HL-60 (cell line): ENCODE results near the gene RPS6KA3.

ENCODE experiments used
- GABPA ChIP-seq: IDR thresholded peaks from 2 replicates; pipeline ENCODE4 v1.6.1; 2012; ENCODE audit warnings: low read depth
- POLR2AphosphoS5 ChIP-seq: IDR thresholded peaks from 2 replicates; pipeline ENCODE4 v1.6.1; 2012; ENCODE audit warnings: low read depth
- SPI1 ChIP-seq: IDR thresholded peaks from 2 replicates; pipeline ENCODE4 v1.6.1; 2012; ENCODE audit warnings: low read depth, mild to moderate bottlenecking, borderline replicate concordance
- TF ChIP-seq, protein P1 (sequence below): IDR thresholded peaks from one replicate; pipeline ENCODE4 v1.5.1; 2011; ENCODE audit warnings: low read length, control low read depth, inconsistent platforms; ENCODE audit not compliant: insufficient read depth
- TF ChIP-seq, protein P2 (sequence below): IDR thresholded peaks from 2 replicates; pipeline ENCODE4 v1.6.1; 2012; ENCODE audit warnings: low read depth; ENCODE audit not compliant: insufficient replicate concordance

- TF ChIP-seq, protein P1, sequence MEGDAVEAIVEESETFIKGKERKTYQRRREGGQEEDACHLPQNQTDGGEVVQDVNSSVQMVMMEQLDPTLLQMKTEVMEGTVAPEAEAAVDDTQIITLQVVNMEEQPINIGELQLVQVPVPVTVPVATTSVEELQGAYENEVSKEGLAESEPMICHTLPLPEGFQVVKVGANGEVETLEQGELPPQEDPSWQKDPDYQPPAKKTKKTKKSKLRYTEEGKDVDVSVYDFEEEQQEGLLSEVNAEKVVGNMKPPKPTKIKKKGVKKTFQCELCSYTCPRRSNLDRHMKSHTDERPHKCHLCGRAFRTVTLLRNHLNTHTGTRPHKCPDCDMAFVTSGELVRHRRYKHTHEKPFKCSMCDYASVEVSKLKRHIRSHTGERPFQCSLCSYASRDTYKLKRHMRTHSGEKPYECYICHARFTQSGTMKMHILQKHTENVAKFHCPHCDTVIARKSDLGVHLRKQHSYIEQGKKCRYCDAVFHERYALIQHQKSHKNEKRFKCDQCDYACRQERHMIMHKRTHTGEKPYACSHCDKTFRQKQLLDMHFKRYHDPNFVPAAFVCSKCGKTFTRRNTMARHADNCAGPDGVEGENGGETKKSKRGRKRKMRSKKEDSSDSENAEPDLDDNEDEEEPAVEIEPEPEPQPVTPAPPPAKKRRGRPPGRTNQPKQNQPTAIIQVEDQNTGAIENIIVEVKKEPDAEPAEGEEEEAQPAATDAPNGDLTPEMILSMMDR: no peak
- TF ChIP-seq POLR2AphosphoS5 (no peak), SPI1 (no peak), GABPA (no peak)
- TF ChIP-seq, protein P2, sequence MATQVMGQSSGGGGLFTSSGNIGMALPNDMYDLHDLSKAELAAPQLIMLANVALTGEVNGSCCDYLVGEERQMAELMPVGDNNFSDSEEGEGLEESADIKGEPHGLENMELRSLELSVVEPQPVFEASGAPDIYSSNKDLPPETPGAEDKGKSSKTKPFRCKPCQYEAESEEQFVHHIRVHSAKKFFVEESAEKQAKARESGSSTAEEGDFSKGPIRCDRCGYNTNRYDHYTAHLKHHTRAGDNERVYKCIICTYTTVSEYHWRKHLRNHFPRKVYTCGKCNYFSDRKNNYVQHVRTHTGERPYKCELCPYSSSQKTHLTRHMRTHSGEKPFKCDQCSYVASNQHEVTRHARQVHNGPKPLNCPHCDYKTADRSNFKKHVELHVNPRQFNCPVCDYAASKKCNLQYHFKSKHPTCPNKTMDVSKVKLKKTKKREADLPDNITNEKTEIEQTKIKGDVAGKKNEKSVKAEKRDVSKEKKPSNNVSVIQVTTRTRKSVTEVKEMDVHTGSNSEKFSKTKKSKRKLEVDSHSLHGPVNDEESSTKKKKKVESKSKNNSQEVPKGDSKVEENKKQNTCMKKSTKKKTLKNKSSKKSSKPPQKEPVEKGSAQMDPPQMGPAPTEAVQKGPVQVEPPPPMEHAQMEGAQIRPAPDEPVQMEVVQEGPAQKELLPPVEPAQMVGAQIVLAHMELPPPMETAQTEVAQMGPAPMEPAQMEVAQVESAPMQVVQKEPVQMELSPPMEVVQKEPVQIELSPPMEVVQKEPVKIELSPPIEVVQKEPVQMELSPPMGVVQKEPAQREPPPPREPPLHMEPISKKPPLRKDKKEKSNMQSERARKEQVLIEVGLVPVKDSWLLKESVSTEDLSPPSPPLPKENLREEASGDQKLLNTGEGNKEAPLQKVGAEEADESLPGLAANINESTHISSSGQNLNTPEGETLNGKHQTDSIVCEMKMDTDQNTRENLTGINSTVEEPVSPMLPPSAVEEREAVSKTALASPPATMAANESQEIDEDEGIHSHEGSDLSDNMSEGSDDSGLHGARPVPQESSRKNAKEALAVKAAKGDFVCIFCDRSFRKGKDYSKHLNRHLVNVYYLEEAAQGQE: no peak
These were observed 136.4 kb downstream of the RPS6KA3 start for GRCh38 chrX:20130357-20130756.
